PFSK-1 (cell line): ENCODE results near the gene BCAP29.

ENCODE experiments used
- FOXP2 ChIP-seq: optimal IDR thresholded peaks from 2 replicates; pipeline ENCODE3; 2011; ENCODE audit warnings: borderline replicate concordance, control low read depth, inconsistent platforms; ENCODE audit not compliant: insufficient read depth; ENCODE audit errors: extremely low read length, extremely low read depth
- POLR2AphosphoS5 ChIP-seq: IDR thresholded peaks from 2 replicates; pipeline ENCODE4 v1.6.1; 2012; ENCODE audit warnings: low read depth, mild to moderate bottlenecking, control low read depth, low read length, moderate library complexity
- REST ChIP-seq, 2 experiments: IDR thresholded peaks; 2 replicates each; pipeline versions ENCODE4 v1.6.1 to v1.8.0; 2011 to 2012; ENCODE audit warnings: low read depth in 2 of 2, low read length in 2 of 2, control low read depth in 1 of 2, inconsistent platforms in 1 of 2, mild to moderate bottlenecking in 1 of 2, moderate library complexity in 1 of 2; ENCODE audit not compliant: insufficient read depth in 1 of 2
- SIN3A ChIP-seq: IDR thresholded peaks from 2 replicates; pipeline ENCODE4 v1.6.1; 2012; ENCODE audit warnings: mild to moderate bottlenecking, low read length, moderate library complexity, borderline replicate concordance; ENCODE audit not compliant: insufficient read depth
- TAF1 ChIP-seq: IDR thresholded peaks from 2 replicates; pipeline ENCODE4 v1.6.1; 2012; ENCODE audit warnings: low read length, control low read depth, borderline replicate concordance; ENCODE audit not compliant: insufficient read depth

BCAP29 gene

GRCh38 chr7:107610323-107610722 is 30.3 kb downstream of the BCAP29 start:
- no peak for TF ChIP-seq SIN3A
- no peak for TF ChIP-seq TAF1
- TF ChIP-seq POLR2AphosphoS5 = no peak
- TF ChIP-seq REST (IDR thresholded peaks at IDR 0.05; ENCODE audit: insufficient read depth in 1 of 2, low read depth in 2 of 2, low read length in 2 of 2) = no peak
- no peak for TF ChIP-seq FOXP2

GRCh38 chr7:107613439-107613838 is 33.4 kb downstream of the BCAP29 start:
- TF ChIP-seq SIN3A (no peak), TAF1 (no peak), REST (IDR thresholded peaks at IDR 0.05; ENCODE audit: insufficient read depth in 1 of 2, low read depth in 2 of 2, low read length in 2 of 2) (no peak), FOXP2 (no peak), POLR2AphosphoS5 (no peak)

GRCh38 chr7:107613948-107614347 is 33.9 kb downstream of the BCAP29 start:
- TF ChIP-seq SIN3A (no peak), REST (IDR thresholded peaks at IDR 0.05; ENCODE audit: insufficient read depth in 1 of 2, low read depth in 2 of 2, low read length in 2 of 2) (no peak), TAF1 (no peak), POLR2AphosphoS5 (no peak), FOXP2 (no peak)

- TF ChIP-seq POLR2AphosphoS5 (no peak), SIN3A (no peak), TAF1 (no peak), FOXP2 (no peak), REST (IDR thresholded peaks at IDR 0.05; ENCODE audit: insufficient read depth in 1 of 2, low read depth in 2 of 2, low read length in 2 of 2) (no peak)
These were observed 34.4 kb downstream of the BCAP29 start for GRCh38 chr7:107614425-107614824.
